ENCODE measurements around the gene IMMP2L. TPM values are rescaled to one million over a fixed set of nuclear protein-coding genes. Genes with fewer than 3 reads are reported as not detected.

The IMMP2L gene
- total RNA-seq, 1 donor from 2014 or later: 16.7 TPM

GRCh38 chr7:110780712-110781111, 781.6 kb downstream of the IMMP2L start:
- intact Hi-C loops (cut with DNase I): no loop called here
- no peak for DNase-seq (ENCODE audit: low spot score)

- intact Hi-C loops (cut with DNase I): no loop called here
- DNase-seq (ENCODE audit: low spot score): no peak
These were observed 783.0 kb downstream of the IMMP2L start for GRCh38 chr7:110779339-110779738.

- intact Hi-C loops (cut with DNase I): no loop called here
- DNase-seq (ENCODE audit: low spot score): no peak
These were observed 787.2 kb downstream of the IMMP2L start for GRCh38 chr7:110775046-110775445.

- intact Hi-C loops (cut with DNase I): no loop called here
- DNase-seq (ENCODE audit: low spot score): no peak
These were observed 788.2 kb downstream of the IMMP2L start for GRCh38 chr7:110774071-110774470.

- intact Hi-C loops (cut with DNase I): no loop called here
- DNase-seq (ENCODE audit: low spot score): no peak
These were observed 789.7 kb downstream of the IMMP2L start for GRCh38 chr7:110772615-110773014.

GRCh38 chr7:110771717-110772116, 790.6 kb downstream of the IMMP2L start:
- intact Hi-C loops (cut with DNase I): no loop called here
- no peak for DNase-seq (ENCODE audit: low spot score)

- no peak for DNase-seq (ENCODE audit: low spot score)
These were observed 794.7 kb downstream of the IMMP2L start for GRCh38 chr7:110767550-110768110.

GRCh38 chr7:110766864-110767263, 795.4 kb downstream of the IMMP2L start:
- DNase-seq (ENCODE audit: low spot score): no peak
- intact Hi-C loops (cut with DNase I): no loop called here

More at GRCh38 chr7:110767550-110768110, 794.7 kb downstream of the IMMP2L start:
- intact Hi-C loops (cut with DNase I): no loop called here

- intact Hi-C loops (cut with DNase I): no loop called here
- no peak for DNase-seq (ENCODE audit: low spot score)
These were observed 797.4 kb downstream of the IMMP2L start for GRCh38 chr7:110764852-110765251.

GRCh38 chr7:110762546-110763225, 799.6 kb downstream of the IMMP2L start:
- no peak for DNase-seq (ENCODE audit: low spot score)
- intact Hi-C loops (cut with DNase I): no loop called here

GRCh38 chr7:110760341-110760740, 802.0 kb downstream of the IMMP2L start:
- DNase-seq (ENCODE audit: low spot score): no peak
- intact Hi-C loops (cut with DNase I): no loop called here

GRCh38 chr7:110759069-110759468, 803.2 kb downstream of the IMMP2L start:
- DNase-seq (ENCODE audit: low spot score): no peak
- intact Hi-C loops (cut with DNase I): no loop called here

GRCh38 chr7:110754649-110755048, 807.6 kb downstream of the IMMP2L start:
- intact Hi-C loops (cut with DNase I): no loop called here
- no peak for DNase-seq (ENCODE audit: low spot score)

- intact Hi-C loops (cut with DNase I): no loop called here
- no peak for DNase-seq (ENCODE audit: low spot score)
These were observed 811.2 kb downstream of the IMMP2L start for GRCh38 chr7:110750931-110751605.

GRCh38 chr7:110733221-110733620, 829.1 kb downstream of the IMMP2L start:
- no peak for DNase-seq (ENCODE audit: low spot score)
- intact Hi-C loops (cut with DNase I): no loop called here

GRCh38 chr7:110724811-110725210, 837.5 kb downstream of the IMMP2L start:
- intact Hi-C loops (cut with DNase I): no loop called here

GRCh38 chr7:110721395-110721794, 840.9 kb downstream of the IMMP2L start:
- intact Hi-C loops (cut with DNase I): no loop called here

More at GRCh38 chr7:110724811-110725210, 837.5 kb downstream of the IMMP2L start:
- no peak for DNase-seq (ENCODE audit: low spot score)

GRCh38 chr7:110720626-110721025, 841.7 kb downstream of the IMMP2L start:
- intact Hi-C loops (cut with DNase I): no loop called here
- no peak for DNase-seq (ENCODE audit: low spot score)

More at GRCh38 chr7:110721395-110721794, 840.9 kb downstream of the IMMP2L start:
- DNase-seq (ENCODE audit: low spot score): no peak

GRCh38 chr7:110719741-110720140, 842.6 kb downstream of the IMMP2L start:
- intact Hi-C loops (cut with DNase I): no loop called here
- no peak for DNase-seq (ENCODE audit: low spot score)

GRCh38 chr7:110718503-110719205, 843.6 kb downstream of the IMMP2L start:
- DNase-seq (ENCODE audit: low spot score): no peak
- intact Hi-C loops (cut with DNase I): no loop called here
